GM19324 (cell line): ENCODE results near the gene GGA1.

Source experiments
- ATAC-seq: cut with Tn5 transposase; IDR thresholded peaks from one replicate; pipeline ENCODE4 v1.9.1; 2021; ENCODE audit warnings: mild to moderate bottlenecking, moderate library complexity; ENCODE audit not compliant: unreplicated experiment, low FRiP score

The GGA1 gene

GRCh38 chr22:37664249-37665101, 55.8 kb downstream of the GGA1 start:
- no peak for ATAC-seq

- ATAC-seq, result no peak
Observed at GRCh38 chr22:37665487-37665886, 56.9 kb downstream of the GGA1 start.

- ATAC-seq, result no peak
Observed at GRCh38 chr22:37669586-37669985, 61.0 kb downstream of the GGA1 start.

GRCh38 chr22:37672206-37672919, 63.7 kb downstream of the GGA1 start:
- no peak for ATAC-seq

GRCh38 chr22:37672920-37673455, 64.4 kb downstream of the GGA1 start:
- no peak for ATAC-seq

GRCh38 chr22:37674248-37674647, 65.6 kb downstream of the GGA1 start:
- no peak for ATAC-seq

GRCh38 chr22:37674951-37675929, 66.6 kb downstream of the GGA1 start, which contains the start of gene LGALS1:
LGALS1 (plus strand) TSS chr22:37675636; CDS start chr22:37675703, 67 bp downstream.
- peak; percentile 55 for ATAC-seq

GRCh38 chr22:37675930-37676735, 67.5 kb downstream of the GGA1 start:
- ATAC-seq, result no peak

GRCh38 chr22:37676736-37677492, 68.3 kb downstream of the GGA1 start:
- peak; percentile 53 for ATAC-seq

GRCh38 chr22:37677493-37677974, 68.9 kb downstream of the GGA1 start:
- no peak for ATAC-seq

GRCh38 chr22:37678372-37678771, 69.7 kb downstream of the GGA1 start:
- ATAC-seq, result no peak

GRCh38 chr22:37679670-37680069, 71.0 kb downstream of the GGA1 start:
- ATAC-seq, result no peak

- ATAC-seq, result no peak
Observed at GRCh38 chr22:37680191-37680851, 71.7 kb downstream of the GGA1 start.

GRCh38 chr22:37681001-37681424, 72.4 kb downstream of the GGA1 start:
- no peak for ATAC-seq

- no peak for ATAC-seq
Observed at GRCh38 chr22:37681556-37682049, 73.0 kb downstream of the GGA1 start.
